Chondrocyte (in vitro differentiated cells): ENCODE measurements around the gene INTS4. TPM values are rescaled to one million over a fixed set of nuclear protein-coding genes. Genes with fewer than 3 reads are reported as not detected.

Source experiments
- DNase-seq: peaks from one replicate; pipeline ENCODE4 v3.0.0; 2021; ENCODE audit warnings: mixed read lengths, low spot score
- H3K27ac Mint-ChIP-seq: one replicate; pipeline ENCODE4 v1.8.0; 2021; ENCODE audit warnings: mild to moderate bottlenecking, moderate library complexity, mixed read lengths; ENCODE audit not compliant: unreplicated experiment
- H3K27me3 Mint-ChIP-seq: 2 replicates; pipeline ENCODE4 v1.8.0; 2021; ENCODE audit warnings: low read depth, mixed read lengths
- H3K36me3 Mint-ChIP-seq: 2 replicates; pipeline ENCODE4 v1.8.0; 2021; ENCODE audit warnings: low read depth, mixed read lengths
- H3K4me1 Mint-ChIP-seq: 2 replicates; pipeline ENCODE4 v1.8.0; 2021; ENCODE audit warnings: low read depth, mild to moderate bottlenecking, mixed read lengths
- H3K4me3 Mint-ChIP-seq: one replicate; pipeline ENCODE4 v1.8.0; 2021; ENCODE audit warnings: mild to moderate bottlenecking, moderate library complexity, mixed read lengths; ENCODE audit not compliant: unreplicated experiment
- H3K9me3 Mint-ChIP-seq: 2 replicates; pipeline ENCODE4 v1.8.0; 2021; ENCODE audit warnings: low read depth, mixed read lengths
- total RNA-seq: library from RNA; stranded (reverse); gene quantifications from 3 replicates; pipeline ENCODE4 v1.2.1, GENCODE V29; 2021
- TF ChIP-seq, protein P1 (sequence below): fragments of 200-600 bp; sonication (generic); IDR thresholded peaks from 2 replicates; pipeline ENCODE4 v1.5.0; 2021; ENCODE audit warnings: antibody characterized with exemption, mild to moderate bottlenecking, moderate library complexity

The INTS4 gene
- total RNA-seq, 1 donor from 2014 or later: 26.9 TPM

DNA sequence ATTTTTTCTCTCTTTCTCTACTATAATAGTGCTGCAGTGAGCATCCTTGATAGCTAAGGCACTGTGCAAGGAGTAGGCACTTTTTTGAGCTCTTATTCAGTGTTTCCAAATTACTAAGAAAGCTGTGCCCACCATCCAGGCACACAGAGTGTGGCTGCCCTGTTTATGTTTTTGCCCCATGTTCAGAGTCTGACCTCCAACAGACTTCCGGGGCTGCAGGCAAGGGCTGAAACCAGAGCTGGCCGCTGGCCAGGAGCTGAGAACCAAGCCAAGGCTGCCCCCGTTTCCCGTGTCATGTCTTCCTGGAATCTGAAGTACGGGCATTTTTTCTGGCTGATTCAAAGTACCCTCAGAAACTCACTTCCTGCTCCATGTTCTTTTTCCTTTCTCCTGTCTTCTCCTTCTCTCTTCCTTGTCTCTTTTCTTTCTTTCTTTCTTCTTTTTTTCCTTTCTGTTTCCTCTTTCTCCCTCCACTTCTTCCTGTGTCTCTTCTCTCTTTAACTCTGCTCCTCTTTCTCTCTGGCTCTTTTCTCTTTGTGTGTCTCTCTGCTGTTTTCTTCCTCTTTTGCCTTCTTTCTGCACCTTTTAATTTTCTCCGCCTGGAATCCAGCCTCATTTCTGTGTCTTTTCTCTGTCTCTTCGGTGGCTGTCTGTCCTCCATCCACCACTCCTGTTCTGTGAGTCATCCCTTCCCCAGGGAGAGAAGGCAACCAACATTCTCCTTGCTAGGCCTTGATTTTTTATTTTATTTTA is 45.6 kb upstream of the INTS4 start:
- TF ChIP-seq, protein P1, sequence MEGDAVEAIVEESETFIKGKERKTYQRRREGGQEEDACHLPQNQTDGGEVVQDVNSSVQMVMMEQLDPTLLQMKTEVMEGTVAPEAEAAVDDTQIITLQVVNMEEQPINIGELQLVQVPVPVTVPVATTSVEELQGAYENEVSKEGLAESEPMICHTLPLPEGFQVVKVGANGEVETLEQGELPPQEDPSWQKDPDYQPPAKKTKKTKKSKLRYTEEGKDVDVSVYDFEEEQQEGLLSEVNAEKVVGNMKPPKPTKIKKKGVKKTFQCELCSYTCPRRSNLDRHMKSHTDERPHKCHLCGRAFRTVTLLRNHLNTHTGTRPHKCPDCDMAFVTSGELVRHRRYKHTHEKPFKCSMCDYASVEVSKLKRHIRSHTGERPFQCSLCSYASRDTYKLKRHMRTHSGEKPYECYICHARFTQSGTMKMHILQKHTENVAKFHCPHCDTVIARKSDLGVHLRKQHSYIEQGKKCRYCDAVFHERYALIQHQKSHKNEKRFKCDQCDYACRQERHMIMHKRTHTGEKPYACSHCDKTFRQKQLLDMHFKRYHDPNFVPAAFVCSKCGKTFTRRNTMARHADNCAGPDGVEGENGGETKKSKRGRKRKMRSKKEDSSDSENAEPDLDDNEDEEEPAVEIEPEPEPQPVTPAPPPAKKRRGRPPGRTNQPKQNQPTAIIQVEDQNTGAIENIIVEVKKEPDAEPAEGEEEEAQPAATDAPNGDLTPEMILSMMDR: no peak
- Mint-ChIP-seq H3K9me3 (no peaks in the 10 kb centered on the region), H3K36me3 (no peaks in the 10 kb centered on the region), H3K27me3 (no peaks in the 10 kb centered on the region), H3K27ac (peak overlapping the region; percentile 100), H3K4me3 (peak overlapping the region; percentile 70), H3K4me1 (peaks cover 51% of the 10 kb centered on the region)
- no peak for DNase-seq

DNA sequence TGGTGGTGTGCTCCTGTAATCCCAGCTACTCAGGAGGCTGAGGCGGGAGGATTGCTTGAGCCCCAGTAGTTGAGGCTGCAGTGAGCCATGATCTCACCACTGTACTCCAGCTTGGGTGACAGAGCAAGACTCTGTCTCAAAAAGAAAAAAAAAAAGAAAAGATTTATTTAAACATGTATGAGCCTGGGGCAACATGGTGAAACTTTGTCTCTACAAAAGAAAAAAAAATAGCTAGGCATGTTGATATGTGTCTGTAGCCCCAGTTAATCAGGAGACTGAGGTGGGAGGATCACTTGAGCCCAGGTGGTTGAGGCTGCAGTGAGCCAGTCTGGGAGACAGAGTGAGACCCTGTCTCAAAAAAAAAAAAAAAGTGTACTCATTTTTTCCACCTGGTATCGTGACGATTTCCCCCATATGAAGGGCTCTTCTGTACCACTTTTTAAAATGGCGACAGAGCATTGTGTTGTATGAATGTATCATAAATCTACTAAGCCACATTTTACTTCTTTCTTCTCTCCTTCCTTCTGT is 45.0 kb upstream of the INTS4 start:
- H3K36me3 Mint-ChIP-seq: no peaks in the 10 kb centered on the region
- TF ChIP-seq, protein P1: no peak
- no peaks in the 10 kb centered on the region for H3K27me3 Mint-ChIP-seq
- peak overlapping the region; percentile 100 for H3K27ac Mint-ChIP-seq
- no peaks in the 10 kb centered on the region for H3K9me3 Mint-ChIP-seq
- DNase-seq: no peak
- peaks cover 51% of the 10 kb centered on the region for H3K4me1 Mint-ChIP-seq
- peak overlapping the region; percentile 70 for H3K4me3 Mint-ChIP-seq

DNA sequence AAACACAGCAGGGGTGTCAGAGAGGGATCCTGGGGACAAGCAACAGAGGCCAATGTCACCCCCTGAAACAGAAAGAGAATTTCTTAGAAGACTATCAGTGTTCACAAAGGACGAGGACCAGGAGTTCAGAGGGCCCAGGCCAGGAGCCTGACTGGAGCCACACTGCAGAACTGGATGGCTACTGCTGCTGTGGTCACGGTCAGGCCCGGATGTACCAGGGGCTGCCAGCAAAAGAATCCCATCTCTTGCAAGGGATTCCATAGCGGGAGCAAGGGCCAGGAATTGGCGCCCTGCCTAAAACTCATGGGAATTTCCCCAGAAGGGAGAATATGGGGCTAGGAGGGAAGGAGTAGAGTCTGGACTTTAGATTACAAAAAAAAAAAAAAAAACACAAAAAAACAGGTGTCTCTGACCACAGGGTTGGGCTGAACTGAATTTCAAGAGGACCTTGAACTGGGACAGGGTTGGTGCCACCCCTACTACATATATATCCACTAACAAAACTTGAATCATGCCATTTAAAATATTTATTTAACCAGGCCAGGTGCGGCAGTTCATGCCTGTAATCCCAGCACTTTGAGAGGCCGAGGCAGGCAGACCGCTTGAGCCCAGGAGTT is 44.3 kb upstream of the INTS4 start:
- Mint-ChIP-seq H3K4me3 (no peak overlapping the region), H3K4me1 (peaks cover 51% of the 10 kb centered on the region), H3K9me3 (no peaks in the 10 kb centered on the region), H3K27ac (peak overlapping the region; percentile 100), H3K36me3 (no peaks in the 10 kb centered on the region), H3K27me3 (no peaks in the 10 kb centered on the region)
- TF ChIP-seq, protein P1: no peak
- no peak for DNase-seq

DNA sequence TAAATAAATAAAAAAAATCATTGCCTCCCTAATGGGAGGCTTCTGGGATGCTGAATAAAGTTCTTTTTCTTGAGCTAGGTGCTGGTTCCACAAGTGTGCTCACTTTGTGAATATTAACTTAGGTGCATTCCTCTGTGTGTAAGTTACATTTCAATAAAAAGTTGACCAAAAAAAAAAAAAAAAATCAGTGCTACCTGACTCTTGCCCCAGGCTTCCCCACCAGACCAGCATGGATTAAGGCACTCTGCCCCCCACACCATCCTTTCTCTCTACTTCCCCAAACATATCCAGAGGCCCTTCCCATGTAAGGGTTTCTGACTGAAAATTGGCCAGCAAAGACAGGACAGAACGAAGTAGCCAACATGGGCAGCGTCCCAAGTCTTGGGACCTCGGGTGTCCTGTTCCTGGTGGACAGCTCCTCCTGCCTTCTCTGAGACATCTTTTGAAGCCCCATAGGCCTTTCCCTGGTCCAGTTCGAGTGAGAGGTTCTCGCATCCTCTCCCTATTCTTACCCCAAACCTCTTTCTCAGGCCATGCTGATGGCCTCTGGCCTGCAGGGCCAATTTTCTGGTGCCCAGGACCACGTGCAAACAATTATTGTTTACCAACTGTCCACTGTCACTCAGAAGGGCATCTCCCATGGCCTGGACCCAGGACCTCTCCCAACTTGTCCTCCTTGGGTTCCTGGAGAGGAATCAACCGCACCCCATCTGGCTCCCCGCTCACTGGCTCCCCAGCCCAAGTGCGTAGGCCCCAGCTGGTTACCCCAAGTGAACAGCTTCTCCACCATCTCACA is 43.6 kb upstream of the INTS4 start:
- Mint-ChIP-seq H3K27ac (peak overlapping the region; percentile 23), H3K9me3 (no peaks in the 10 kb centered on the region), H3K36me3 (no peaks in the 10 kb centered on the region), H3K4me3 (no peak overlapping the region), H3K27me3 (no peaks in the 10 kb centered on the region), H3K4me1 (peaks cover 51% of the 10 kb centered on the region)
- DNase-seq: no peak
- TF ChIP-seq, protein P1: no peak

DNA sequence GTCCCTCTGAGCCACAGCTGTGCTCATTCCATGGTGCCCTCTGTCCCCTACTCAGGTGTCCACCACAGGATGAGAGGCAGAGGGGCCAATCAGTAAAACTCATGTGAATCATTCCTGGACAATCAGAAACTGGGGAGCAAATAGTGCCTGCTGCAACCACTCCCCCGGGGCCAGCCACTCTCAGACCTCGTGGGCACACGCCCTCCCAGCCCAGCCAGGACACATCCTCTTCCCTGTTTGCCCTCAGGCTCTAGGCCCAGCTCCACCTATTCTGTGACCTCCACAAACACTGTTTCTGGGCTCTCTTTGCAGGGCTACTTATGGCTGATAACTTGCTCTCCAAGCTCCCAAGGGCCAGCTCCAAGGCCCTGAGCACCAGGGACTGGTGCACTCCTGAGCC is 42.6 kb upstream of the INTS4 start:
- Mint-ChIP-seq H3K27ac (no peak overlapping the region), H3K27me3 (no peaks in the 10 kb centered on the region), H3K4me3 (no peak overlapping the region), H3K4me1 (peaks cover 51% of the 10 kb centered on the region), H3K9me3 (no peaks in the 10 kb centered on the region), H3K36me3 (no peaks in the 10 kb centered on the region)
- TF ChIP-seq, protein P1: no peak
- DNase-seq: no peak
